ENCODE measurements around the gene SRXN1. TPM values are rescaled to one million over a fixed set of nuclear protein-coding genes. Genes with fewer than 3 reads are reported as not detected.
A peak's percentile ranks its signal among the peaks of the same experiment; 100 is the strongest.
"Not testable (repeated sequence)": the region's sequence is repeated elsewhere in the genome, so short reads cannot be mapped to it uniquely, and the experiment has no call there.

The SRXN1 gene
- polyA plus RNA-seq (2012; ENCODE audit: missing spikeins): 13.7 TPM

- FAIRE-seq (peak; percentile 70), DNase-seq (ENCODE audit: insufficient read length) (peak; percentile 89)
- TF ChIP-seq POLR2AphosphoS5 (IDR thresholded peaks at IDR 0.05; ENCODE audit: low read depth, low read length): no peak
- TF ChIP-seq TAF1 (IDR thresholded peaks at IDR 0.05; ENCODE audit: borderline replicate concordance, low read depth, low read length): no peak
- peak; percentile 77; the same call in 1 of the 2 replicates for TF ChIP-seq POLR2A (IDR thresholded peaks at IDR 0.05; ENCODE audit: low read depth, low read length)
Measured at GRCh38 chr20:653110-653589, at the start of gene SRXN1. SRXN1 (minus strand) TSS chr20:653200; CDS start chr20:653185, 15 bp downstream.

GRCh38 chr20:701401-702129, 48.6 kb upstream of the SRXN1 start:
- no peak for TF ChIP-seq POLR2A (IDR thresholded peaks at IDR 0.05; ENCODE audit: low read depth, low read length)
- TF ChIP-seq TAF1 (IDR thresholded peaks at IDR 0.05; ENCODE audit: borderline replicate concordance, low read depth, low read length): no peak
- TF ChIP-seq POLR2AphosphoS5 (IDR thresholded peaks at IDR 0.05; ENCODE audit: low read depth, low read length): no peak
- FAIRE-seq (no peak), DNase-seq (ENCODE audit: insufficient read length) (no peak)

GRCh38 chr20:699811-700338, 46.9 kb upstream of the SRXN1 start:
- DNase-seq (ENCODE audit: insufficient read length) (no peak), FAIRE-seq (no peak)
- no peak for TF ChIP-seq POLR2AphosphoS5 (IDR thresholded peaks at IDR 0.05; ENCODE audit: low read depth, low read length)

- TF ChIP-seq TAF1 (IDR thresholded peaks at IDR 0.05; ENCODE audit: borderline replicate concordance, low read depth, low read length) (no peak), POLR2AphosphoS5 (IDR thresholded peaks at IDR 0.05; ENCODE audit: low read depth, low read length) (no peak), POLR2A (IDR thresholded peaks at IDR 0.05; ENCODE audit: low read depth, low read length) (no peak)
- DNase-seq (ENCODE audit: insufficient read length) (no peak), FAIRE-seq (no peak)
Measured at GRCh38 chr20:699342-699741, 46.3 kb upstream of the SRXN1 start.

GRCh38 chr20:698276-698675, 45.3 kb upstream of the SRXN1 start:
- no peak for DNase-seq (ENCODE audit: insufficient read length)

GRCh38 chr20:697826-698225, 44.8 kb upstream of the SRXN1 start:
- no peak for FAIRE-seq
- TF ChIP-seq TAF1 (IDR thresholded peaks at IDR 0.05; ENCODE audit: borderline replicate concordance, low read depth, low read length): no peak
- no peak for TF ChIP-seq POLR2A (IDR thresholded peaks at IDR 0.05; ENCODE audit: low read depth, low read length)
- TF ChIP-seq POLR2AphosphoS5 (IDR thresholded peaks at IDR 0.05; ENCODE audit: low read depth, low read length): no peak
- no peak for DNase-seq (ENCODE audit: insufficient read length)

More at GRCh38 chr20:698276-698675, 45.3 kb upstream of the SRXN1 start:
- TF ChIP-seq POLR2AphosphoS5 (IDR thresholded peaks at IDR 0.05; ENCODE audit: low read depth, low read length) (no peak), TAF1 (IDR thresholded peaks at IDR 0.05; ENCODE audit: borderline replicate concordance, low read depth, low read length) (no peak), POLR2A (IDR thresholded peaks at IDR 0.05; ENCODE audit: low read depth, low read length) (no peak)
- FAIRE-seq: no peak

GRCh38 chr20:695165-695866, 42.3 kb upstream of the SRXN1 start:
- FAIRE-seq: no peak
- no peak for DNase-seq (ENCODE audit: insufficient read length)
- TF ChIP-seq POLR2A (IDR thresholded peaks at IDR 0.05; ENCODE audit: low read depth, low read length): no peak
- no peak for TF ChIP-seq TAF1 (IDR thresholded peaks at IDR 0.05; ENCODE audit: borderline replicate concordance, low read depth, low read length)
- TF ChIP-seq POLR2AphosphoS5 (IDR thresholded peaks at IDR 0.05; ENCODE audit: low read depth, low read length): no peak

GRCh38 chr20:694496-694895, 41.5 kb upstream of the SRXN1 start:
- no peak for TF ChIP-seq POLR2AphosphoS5 (IDR thresholded peaks at IDR 0.05; ENCODE audit: low read depth, low read length)
- TF ChIP-seq TAF1 (IDR thresholded peaks at IDR 0.05; ENCODE audit: borderline replicate concordance, low read depth, low read length): no peak
- no peak for TF ChIP-seq POLR2A (IDR thresholded peaks at IDR 0.05; ENCODE audit: low read depth, low read length)
- DNase-seq (ENCODE audit: insufficient read length) (no peak), FAIRE-seq (no peak)

GRCh38 chr20:693786-694185, 40.8 kb upstream of the SRXN1 start:
- not testable (repeated sequence) for FAIRE-seq; DNase-seq (ENCODE audit: insufficient read length)

GRCh38 chr20:692044-692443, 39.0 kb upstream of the SRXN1 start:
- FAIRE-seq (no peak), DNase-seq (ENCODE audit: insufficient read length) (no peak)
- no peak for TF ChIP-seq TAF1 (IDR thresholded peaks at IDR 0.05; ENCODE audit: borderline replicate concordance, low read depth, low read length)
- TF ChIP-seq POLR2A (IDR thresholded peaks at IDR 0.05; ENCODE audit: low read depth, low read length): no peak
- TF ChIP-seq POLR2AphosphoS5 (IDR thresholded peaks at IDR 0.05; ENCODE audit: low read depth, low read length): no peak

- FAIRE-seq (no peak), DNase-seq (ENCODE audit: insufficient read length) (no peak)
- TF ChIP-seq POLR2A (IDR thresholded peaks at IDR 0.05; ENCODE audit: low read depth, low read length) (no peak), POLR2AphosphoS5 (IDR thresholded peaks at IDR 0.05; ENCODE audit: low read depth, low read length) (no peak), TAF1 (IDR thresholded peaks at IDR 0.05; ENCODE audit: borderline replicate concordance, low read depth, low read length) (no peak)
Measured at GRCh38 chr20:689947-690346, 36.9 kb upstream of the SRXN1 start.

GRCh38 chr20:689348-689747, 36.3 kb upstream of the SRXN1 start:
- TF ChIP-seq POLR2AphosphoS5 (IDR thresholded peaks at IDR 0.05; ENCODE audit: low read depth, low read length) (no peak), TAF1 (IDR thresholded peaks at IDR 0.05; ENCODE audit: borderline replicate concordance, low read depth, low read length) (no peak), POLR2A (IDR thresholded peaks at IDR 0.05; ENCODE audit: low read depth, low read length) (no peak)

More at GRCh38 chr20:689348-689747, 36.3 kb upstream of the SRXN1 start:
- FAIRE-seq (no peak), DNase-seq (ENCODE audit: insufficient read length) (no peak)

All from GM12892 (cell line).